H9 (cell line): ENCODE data around the gene SLC17A5. TPM values are rescaled to one million over a fixed set of nuclear protein-coding genes. Genes with fewer than 3 reads are reported as not detected.

Source experiments
- DNase-seq: peaks from one replicate; pipeline ENCODE4 v3.0.0-alpha.2; 2017
- H2AFZ ChIP-seq: one replicate; pipeline ENCODE4 v1.6.1; 2013; ENCODE audit warnings: mild to moderate bottlenecking, low read length, control low read depth, moderate library complexity
- H2AK5ac ChIP-seq: 2 replicates; pipeline ENCODE4 v1.6.1; 2013; ENCODE audit warnings: low read length, control low read depth, mixed read lengths; ENCODE audit not compliant: insufficient read length
- H2BK120ac ChIP-seq: one replicate; pipeline ENCODE4 v1.6.1; 2013; ENCODE audit warnings: low read depth, mild to moderate bottlenecking, low read length, control low read depth, inconsistent platforms; ENCODE audit not compliant: poor library complexity, severe bottlenecking
- H2BK12ac ChIP-seq: 2 replicates; pipeline ENCODE4 v1.6.1; 2013; ENCODE audit warnings: low read length, control low read depth, mixed read lengths, low read depth; ENCODE audit not compliant: insufficient read length
- H2BK15ac ChIP-seq: 2 replicates; pipeline ENCODE4 v1.6.1; 2013; ENCODE audit warnings: low read depth, low read length, control low read depth
- H2BK20ac ChIP-seq: one replicate; pipeline ENCODE4 v1.6.1; 2013; ENCODE audit warnings: low read depth, mild to moderate bottlenecking, low read length, control low read depth, inconsistent platforms; ENCODE audit not compliant: poor library complexity, severe bottlenecking
- H2BK5ac ChIP-seq: 2 replicates; pipeline ENCODE4 v1.6.1; 2013; ENCODE audit warnings: low read length, control low read depth, mixed read lengths; ENCODE audit not compliant: insufficient read length
- H3K14ac ChIP-seq: 2 replicates; pipeline ENCODE4 v1.6.1; 2013; ENCODE audit warnings: low read length, control low read depth; ENCODE audit not compliant: insufficient read depth
- H3K18ac ChIP-seq: 2 replicates; pipeline ENCODE4 v1.6.1; 2013; ENCODE audit warnings: low read depth, mild to moderate bottlenecking, mixed read lengths, low read length, control low read depth; ENCODE audit not compliant: insufficient read length
- H3K23ac ChIP-seq: 2 replicates; pipeline ENCODE4 v1.6.1; 2013; ENCODE audit warnings: low read length, control low read depth, mixed read lengths, low read depth; ENCODE audit not compliant: insufficient read length
- H3K23me2 ChIP-seq: 2 replicates; pipeline ENCODE4 v1.6.1; 2013; ENCODE audit warnings: low read depth, mild to moderate bottlenecking, mixed read lengths, low read length, control low read depth; ENCODE audit not compliant: insufficient read length, poor library complexity, severe bottlenecking
- H3K27ac ChIP-seq: 2 replicates; pipeline ENCODE4 v1.5.1; 2013; ENCODE audit warnings: low read length, control low read depth, mixed read lengths, low read depth; ENCODE audit not compliant: insufficient read length
- H3K27me3 ChIP-seq: 2 replicates; pipeline ENCODE4 v1.6.1; 2013; ENCODE audit warnings: low read length, control low read depth, inconsistent platforms; ENCODE audit not compliant: insufficient read depth
- H3K4ac ChIP-seq: 2 replicates; pipeline ENCODE4 v1.6.1; 2013; ENCODE audit warnings: low read depth, mild to moderate bottlenecking, control low read depth, inconsistent platforms, low read length, moderate library complexity
- H3K4me1 ChIP-seq: 2 replicates; pipeline ENCODE4 v1.6.1; 2013; ENCODE audit warnings: low read length, control low read depth, inconsistent platforms; ENCODE audit not compliant: insufficient read depth
- H3K4me2 ChIP-seq: 2 replicates; pipeline ENCODE4 v1.6.1; 2013; ENCODE audit warnings: low read length, control low read depth, mixed read lengths; ENCODE audit not compliant: insufficient read length, insufficient read depth
- H3K56ac ChIP-seq: 2 replicates; pipeline ENCODE4 v1.6.1; 2013; ENCODE audit warnings: low read depth, mild to moderate bottlenecking, mixed read lengths, low read length, control low read depth; ENCODE audit not compliant: insufficient read length
- H3K79me1 ChIP-seq: 2 replicates; pipeline ENCODE4 v1.6.1; 2013; ENCODE audit warnings: low read depth, mild to moderate bottlenecking, moderate library complexity, low read length, control low read depth, inconsistent platforms; ENCODE audit not compliant: insufficient read depth, poor library complexity, severe bottlenecking
- H3K79me2 ChIP-seq: 2 replicates; pipeline ENCODE4 v1.6.1; 2013; ENCODE audit warnings: low read length, control low read depth, inconsistent platforms; ENCODE audit not compliant: insufficient read depth
- H3K9ac ChIP-seq: 2 replicates; pipeline ENCODE4 v1.6.1; 2013; ENCODE audit warnings: low read length, control low read depth, mixed read lengths; ENCODE audit not compliant: insufficient read length; ENCODE audit errors: extremely low read depth
- H3K9me3 ChIP-seq: one replicate; pipeline ENCODE4 v1.6.1; 2013; ENCODE audit warnings: low read depth, low read length, inconsistent platforms; ENCODE audit not compliant: control insufficient read depth
- H3T11ph ChIP-seq: one replicate; pipeline ENCODE4 v1.6.1; 2013; ENCODE audit warnings: mild to moderate bottlenecking, low read length, control low read depth, inconsistent platforms
- H4K20me1 ChIP-seq: one replicate; pipeline ENCODE4 v1.6.1; 2013; ENCODE audit not compliant: control insufficient read depth, insufficient read length, insufficient read depth
- H4K5ac ChIP-seq: 2 replicates; pipeline ENCODE4 v1.6.1; 2013; ENCODE audit warnings: low read depth, mild to moderate bottlenecking, mixed read lengths, low read length, control low read depth; ENCODE audit not compliant: insufficient read length
- H4K8ac ChIP-seq: replicated peaks from 2 replicates; pipeline ENCODE4 v1.6.1; 2013; ENCODE audit warnings: low read length, control low read depth, mixed read lengths, low read depth; ENCODE audit not compliant: insufficient read length
- H4K91ac ChIP-seq: 2 replicates; pipeline ENCODE4 v1.6.1; 2013; ENCODE audit warnings: low read depth, mild to moderate bottlenecking, moderate library complexity, mixed read lengths, low read length, control low read depth; ENCODE audit not compliant: insufficient read length
- H3K27ac Mint-ChIP-seq, 3 experiments: 2 replicates in 2 of 3; 3 replicates in 1 of 3; pipeline ENCODE4 v1.8.0; 2020 to 2021; ENCODE audit warnings: mixed read lengths in 3 of 3, mild to moderate bottlenecking in 1 of 3, moderate library complexity in 1 of 3
- H3K27me3 Mint-ChIP-seq: 2 replicates; pipeline ENCODE4 v1.8.0; 2021; ENCODE audit warnings: low read depth, mild to moderate bottlenecking, moderate library complexity, mixed read lengths
- H3K36me3 Mint-ChIP-seq, 3 experiments: 2 replicates in 2 of 3; 3 replicates in 1 of 3; pipeline ENCODE4 v1.8.0; 2020 to 2021; ENCODE audit warnings: low read depth in 3 of 3, mixed read lengths in 3 of 3; ENCODE audit not compliant: insufficient read depth in 1 of 3
- H3K4me1 Mint-ChIP-seq, 2 experiments: 2 replicates each; pipeline ENCODE4 v1.8.0; 2020; ENCODE audit warnings: mixed read lengths in 2 of 2
- H3K4me3 Mint-ChIP-seq, 2 experiments: 2 replicates in 1 of 2; 3 replicates in 1 of 2; pipeline ENCODE4 v1.8.0; 2020 to 2021; ENCODE audit warnings: mild to moderate bottlenecking in 2 of 2, mixed read lengths in 2 of 2, moderate library complexity in 1 of 2
- H3K9me3 Mint-ChIP-seq, 2 experiments: 2 replicates in 1 of 2; 3 replicates in 1 of 2; pipeline ENCODE4 v1.8.0; 2020; ENCODE audit warnings: mild to moderate bottlenecking in 2 of 2, mixed read lengths in 2 of 2, moderate library complexity in 1 of 2
- CTCF ChIP-seq: fragments of 200-600 bp; sonication (generic); conservative IDR thresholded peaks from 3 replicates; pipeline ENCODE4 v1.8.0; 2021; ENCODE audit warnings: antibody characterized with exemption, mild to moderate bottlenecking
- total RNA-seq: library from RNA; stranded (reverse); gene quantifications from 2 replicates; pipeline ENCODE4 v1.2.1, GENCODE V29; 2021

SLC17A5 gene
- total RNA-seq, 1 experiment from 2014 or later, result 8.9 TPM

DNA sequence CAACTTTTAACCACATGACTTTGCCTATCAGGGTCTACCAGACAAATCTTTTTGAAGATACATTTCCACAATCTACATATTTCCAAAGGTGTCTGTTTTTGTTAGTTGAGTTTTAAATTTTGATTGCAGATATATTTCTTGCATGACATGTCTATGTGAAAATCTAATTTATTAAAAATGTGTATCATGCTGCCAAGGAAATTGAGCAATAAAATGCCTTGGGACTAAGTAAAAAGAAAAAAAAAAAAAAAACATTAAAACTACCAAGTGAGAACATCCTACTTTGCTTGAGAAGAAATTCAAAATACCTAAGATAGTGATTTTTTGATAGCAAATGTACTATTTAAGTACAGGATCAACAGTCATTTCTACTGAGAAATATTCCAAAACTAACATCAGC lies 17.7 kb downstream of the SLC17A5 start:
- Histone ChIP-seq H3T11ph (no peak overlapping the region), H4K8ac (no peak overlapping the region)
- H3K36me3 Mint-ChIP-seq, result peaks cover 10 to 30% (median 22%) of the 10 kb centered on the region in 3 experiments; a peak in 6 of 7 replicates

More for the DNA sequence above, 17.7 kb downstream of the SLC17A5 start:
- H3K4me2 ChIP-seq, result no peak overlapping the region
- no peak overlapping the region for H3K23ac ChIP-seq
- no peak overlapping the region for H3K27ac ChIP-seq
- H2BK15ac ChIP-seq, result no peak overlapping the region
- H4K5ac ChIP-seq, result no peak overlapping the region
- no peaks in the 10 kb centered on the region for H3K23me2 ChIP-seq
- no peak overlapping the region for H3K9ac ChIP-seq
- H2BK12ac ChIP-seq, result no peak overlapping the region
- no peaks in the 10 kb centered on the region for H4K20me1 ChIP-seq
- H3K79me1 ChIP-seq, result no peaks in the 10 kb centered on the region
- Mint-ChIP-seq H3K4me1 (no peaks in the 10 kb centered on the region), H3K27me3 (no peaks in the 10 kb centered on the region), H3K27ac (no peak overlapping the region), H3K4me3 (no peak overlapping the region), H3K9me3 (no peaks in the 10 kb centered on the region)
- H2AK5ac ChIP-seq, result no peak overlapping the region
- no peak overlapping the region for H3K56ac ChIP-seq
- H3K9me3 ChIP-seq, result no peaks in the 10 kb centered on the region
- no peak overlapping the region for H2BK20ac ChIP-seq
- no peak overlapping the region for H3K18ac ChIP-seq
- no peaks in the 10 kb centered on the region for H3K79me2 ChIP-seq
- H2AFZ ChIP-seq, result no peak overlapping the region
- no peaks in the 10 kb centered on the region for H3K27me3 ChIP-seq
- TF ChIP-seq CTCF, result no peak
- no peak overlapping the region for H2BK5ac ChIP-seq
- no peaks in the 10 kb centered on the region for H3K4me1 ChIP-seq
- no peak overlapping the region for H4K91ac ChIP-seq
- H3K4ac ChIP-seq, result no peak overlapping the region
- H2BK120ac ChIP-seq, result no peak overlapping the region
- H3K14ac ChIP-seq, result no peak overlapping the region
- DNase-seq, result no peak
